ENCODE results near the gene PHF3.

DNA sequence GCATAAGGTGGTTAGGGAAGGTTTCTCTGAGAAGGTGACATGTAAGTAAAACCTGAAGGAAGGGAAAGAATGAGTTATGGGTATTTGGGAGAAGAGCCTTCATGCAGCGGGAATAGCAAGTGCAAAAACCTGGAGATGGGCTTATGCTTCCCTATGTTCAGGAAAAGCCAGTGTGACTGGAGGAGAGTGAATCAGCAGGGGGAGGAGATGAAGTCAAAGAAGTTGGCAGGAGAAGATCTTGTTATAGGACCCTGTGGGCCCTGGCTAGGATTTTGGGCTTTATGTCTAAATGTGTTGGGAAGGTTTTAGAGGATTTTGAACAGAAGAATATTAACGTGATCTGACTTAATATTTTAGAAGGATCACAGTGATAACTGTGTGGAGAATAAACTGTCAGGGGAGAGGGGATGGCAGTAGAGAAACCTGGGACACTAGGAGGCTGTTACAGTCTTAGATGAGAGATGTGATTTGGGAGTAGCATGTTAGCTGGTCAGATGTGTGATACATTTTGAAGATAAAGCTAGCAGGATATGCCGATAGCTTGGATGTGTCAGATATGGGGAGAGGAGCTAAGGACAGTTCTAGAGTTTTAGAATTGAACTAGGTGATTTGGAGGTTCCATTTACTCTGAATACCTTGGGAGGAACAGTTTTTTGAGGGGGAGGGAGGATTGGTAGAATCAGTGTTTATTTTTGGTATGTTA, 41.0 kb downstream of the PHF3 start:
- no peak for TF ChIP-seq POLR2A (IDR thresholded peaks at IDR 0.05; ENCODE audit: low read depth, low read length)
- TF ChIP-seq POLR2AphosphoS5 (IDR thresholded peaks at IDR 0.05; ENCODE audit: low read depth, low read length), result no peak

Data from GM12892 (cell line).